Mesenchymal stem cell (in vitro differentiated cells and primary cell): ENCODE results near the gene GPATCH4.

Experiments
- DNase-seq: peaks from one replicate; pipeline ENCODE4 v3.0.0-alpha.2; 2013
- H2AFZ ChIP-seq: one replicate; pipeline ENCODE4 v1.6.1; 2013; ENCODE audit warnings: low read depth, mild to moderate bottlenecking, control low read depth, inconsistent platforms, low read length, moderate library complexity
- H2AK5ac ChIP-seq: 2 replicates; pipeline ENCODE4 v1.6.1; 2013; ENCODE audit warnings: low read length, moderate library complexity, mild to moderate bottlenecking, inconsistent platforms; ENCODE audit not compliant: severe bottlenecking
- H2BK120ac ChIP-seq: one replicate; pipeline ENCODE4 v1.6.1; 2013; ENCODE audit warnings: low read depth, mild to moderate bottlenecking, inconsistent platforms, low read length, moderate library complexity
- H2BK12ac ChIP-seq, 2 experiments: one replicate each; pipeline ENCODE4 v1.6.1; 2013; ENCODE audit warnings: inconsistent platforms in 2 of 2, low read length in 2 of 2, mild to moderate bottlenecking in 2 of 2, moderate library complexity in 2 of 2, control low read depth in 1 of 2
- H2BK15ac ChIP-seq: one replicate; pipeline ENCODE4 v1.6.1; 2013; ENCODE audit warnings: mild to moderate bottlenecking, low read depth, inconsistent platforms; ENCODE audit not compliant: poor library complexity, severe bottlenecking
- H2BK5ac ChIP-seq: 2 replicates; pipeline ENCODE4 v1.6.1; 2013; ENCODE audit warnings: low read depth, mild to moderate bottlenecking, low read length, control low read depth, inconsistent platforms; ENCODE audit not compliant: poor library complexity, severe bottlenecking
- H3K14ac ChIP-seq, 2 experiments: one replicate each; pipeline ENCODE4 v1.6.1; 2013; ENCODE audit warnings: inconsistent platforms in 2 of 2, low read length in 2 of 2, control low read depth in 1 of 2, mild to moderate bottlenecking in 1 of 2, moderate library complexity in 1 of 2
- H3K18ac ChIP-seq, 2 experiments: one replicate each; pipeline ENCODE4 v1.6.1; 2013; ENCODE audit warnings: inconsistent platforms in 2 of 2, low read length in 2 of 2, control low read depth in 1 of 2, low read depth in 1 of 2, mild to moderate bottlenecking in 1 of 2
- H3K23ac ChIP-seq, 2 experiments: one replicate each; pipeline ENCODE4 v1.6.1; 2013; ENCODE audit warnings: inconsistent platforms in 2 of 2, low read length in 2 of 2, mild to moderate bottlenecking in 2 of 2, moderate library complexity in 2 of 2, control low read depth in 1 of 2
- H3K27ac ChIP-seq: 2 replicates; pipeline ENCODE4 v1.5.1; 2013; ENCODE audit warnings: mild to moderate bottlenecking, moderate library complexity, low read length, control low read depth, inconsistent platforms; ENCODE audit not compliant: poor library complexity, severe bottlenecking
- H3K27me3 ChIP-seq, 2 experiments: 2 replicates each; pipeline versions ENCODE4 v1.6.1 to v1.7.0; 2013; ENCODE audit warnings: low read length in 2 of 2, mild to moderate bottlenecking in 2 of 2, moderate library complexity in 2 of 2, control low read depth in 1 of 2, inconsistent platforms in 1 of 2; ENCODE audit not compliant: control insufficient read depth in 1 of 2, insufficient read depth in 1 of 2
- H3K36me3 ChIP-seq, 2 experiments: 2 replicates each; pipeline versions ENCODE4 v1.6.1 to v1.7.0; 2013; ENCODE audit warnings: low read length in 2 of 2, control low read depth in 1 of 2, inconsistent platforms in 1 of 2, low read depth in 1 of 2, mild to moderate bottlenecking in 1 of 2; ENCODE audit not compliant: insufficient read depth in 2 of 2, control insufficient read depth in 1 of 2
- H3K4ac ChIP-seq, 2 experiments: one replicate each; pipeline ENCODE4 v1.6.1; 2013; ENCODE audit warnings: inconsistent platforms in 2 of 2, low read length in 2 of 2, mild to moderate bottlenecking in 2 of 2, moderate library complexity in 2 of 2, control low read depth in 1 of 2, low read depth in 1 of 2
- H3K4me1 ChIP-seq: 2 replicates; pipeline ENCODE4 v1.6.1; 2013; ENCODE audit warnings: low read depth, low read length, control low read depth; ENCODE audit not compliant: control insufficient read depth, insufficient read depth
- H3K4me2 ChIP-seq: 2 replicates; pipeline ENCODE4 v1.6.1; 2013; ENCODE audit warnings: low read length, mild to moderate bottlenecking, inconsistent platforms; ENCODE audit not compliant: poor library complexity, severe bottlenecking
- H3K4me3 ChIP-seq, 2 experiments: 2 replicates each; pipeline versions ENCODE4 v1.5.1 to v1.7.0; 2013; ENCODE audit warnings: low read length in 2 of 2, mild to moderate bottlenecking in 2 of 2, control low read depth in 1 of 2, low read depth in 1 of 2; ENCODE audit not compliant: insufficient read depth in 1 of 2
- H3K79me1 ChIP-seq: replicated peaks from 2 replicates; pipeline ENCODE4 v1.6.1; 2013; ENCODE audit warnings: mild to moderate bottlenecking, control low read depth, low read length, inconsistent platforms; ENCODE audit not compliant: poor library complexity, severe bottlenecking
- H3K9ac ChIP-seq: 2 replicates; pipeline ENCODE4 v1.7.0; 2013; ENCODE audit warnings: mild to moderate bottlenecking, low read length, moderate library complexity
- H3K9me3 ChIP-seq: 2 replicates; pipeline ENCODE4 v1.7.0; 2013; ENCODE audit warnings: mild to moderate bottlenecking, low read length; ENCODE audit not compliant: control insufficient read depth
- H4K8ac ChIP-seq: one replicate; pipeline ENCODE4 v1.6.1; 2013; ENCODE audit warnings: inconsistent platforms, mild to moderate bottlenecking, low read length, moderate library complexity
- H4K91ac ChIP-seq: one replicate; pipeline ENCODE4 v1.6.1; 2013; ENCODE audit warnings: mild to moderate bottlenecking, low read length, inconsistent platforms
- WGBS: methylation state at CpG from one replicate; pipeline ENCODE4 v1.1.7; 2013; ENCODE audit warnings: mixed read lengths; 5-methylcytosine and 5-hydroxymethylcytosine counted together

Gene GPATCH4

GRCh38 chr1:156641761-156642264 lies 40.5 kb upstream of the GPATCH4 start, which contains the start of gene BCAN:
Gene BCAN, plus strand, starts transcription at chr1:156642117. Its CDS starts 3,938 bp downstream, at chr1:156646055.
- Histone ChIP-seq H3K14ac (no peak within 1 kb of the TSS), H3K27me3 (peaks cover 93 to 97% of the 10 kb centered on the region in 2 experiments), H2AFZ (no peak within 1 kb of the TSS), H3K9ac (no peak within 1 kb of the TSS), H3K27ac (no peak within 1 kb of the TSS), H3K4me1 (peaks cover 9% of the 10 kb centered on the region), H3K9me3 (no peaks in the 10 kb centered on the region), H3K4ac (no peak within 1 kb of the TSS), H4K91ac (no peak within 1 kb of the TSS), H3K4me2 (peak within 1 kb of the TSS; percentile 67), H2BK15ac (peak within 1 kb of the TSS; percentile 30), H4K8ac (no peak within 1 kb of the TSS), H3K79me1 (no peaks in the 10 kb centered on the region), H2BK5ac (no peak within 1 kb of the TSS), H2AK5ac (no peak within 1 kb of the TSS), H3K23ac (no peak within 1 kb of the TSS), H3K4me3 (peak within 1 kb of the TSS in 1 of 2 experiments; percentile 29), H3K36me3 (no peaks in the 10 kb centered on the region), H2BK12ac (no peak within 1 kb of the TSS), H2BK120ac (no peak within 1 kb of the TSS), H3K18ac (peak within 1 kb of the TSS in 1 of 2 experiments; percentile 18)
- WGBS = under 1% methylated on average over 38 of the region's 46 CpGs
- peak; percentile 45 for DNase-seq

GRCh38 chr1:156640842-156641706 lies 39.8 kb upstream of the GPATCH4 start:
- Histone ChIP-seq H3K9ac (no peak overlapping the region), H3K4me2 (no peak overlapping the region), H3K79me1 (no peaks in the 10 kb centered on the region), H3K14ac (no peak overlapping the region), H3K4me1 (peaks cover 9% of the 10 kb centered on the region), H2AFZ (no peak overlapping the region), H2AK5ac (no peak overlapping the region), H4K8ac (no peak overlapping the region), H3K36me3 (no peaks in the 10 kb centered on the region), H3K27me3 (peaks cover 94 to 96% of the 10 kb centered on the region in 2 experiments), H3K4me3 (no peak overlapping the region), H3K23ac (no peak overlapping the region), H3K18ac (no peak overlapping the region), H3K9me3 (no peaks in the 10 kb centered on the region), H2BK120ac (no peak overlapping the region), H2BK12ac (no peak overlapping the region), H2BK5ac (no peak overlapping the region), H4K91ac (no peak overlapping the region), H3K27ac (no peak overlapping the region), H2BK15ac (no peak overlapping the region), H3K4ac (no peak overlapping the region)
- 50% methylated on average over 5 of the region's 6 CpGs for WGBS
- no peak for DNase-seq

- H3K14ac ChIP-seq = no peak overlapping the region
- no peak overlapping the region for H2AK5ac ChIP-seq
- H3K36me3 ChIP-seq = no peaks in the 10 kb centered on the region
- no peak for DNase-seq
- no peak overlapping the region for H3K23ac ChIP-seq
- H2AFZ ChIP-seq = no peak overlapping the region
- H3K4me1 ChIP-seq = peaks cover 9% of the 10 kb centered on the region
- H3K18ac ChIP-seq = no peak overlapping the region
- H3K4me2 ChIP-seq = no peak overlapping the region
- no peak overlapping the region for H3K27ac ChIP-seq
- no peak overlapping the region for H3K9ac ChIP-seq
- H3K4ac ChIP-seq = no peak overlapping the region
- H2BK15ac ChIP-seq = no peak overlapping the region
- 67% methylated on average over 6 of the region's 6 CpGs for WGBS
- no peaks in the 10 kb centered on the region for H3K79me1 ChIP-seq
- H3K9me3 ChIP-seq = no peaks in the 10 kb centered on the region
- H4K8ac ChIP-seq = no peak overlapping the region
- H3K4me3 ChIP-seq = no peak overlapping the region
- no peak overlapping the region for H2BK5ac ChIP-seq
- H3K27me3 ChIP-seq = peaks cover 94 to 96% of the 10 kb centered on the region in 2 experiments
- H2BK12ac ChIP-seq = no peak overlapping the region
- H2BK120ac ChIP-seq = no peak overlapping the region
- no peak overlapping the region for H4K91ac ChIP-seq
Observed at GRCh38 chr1:156639601-156640101, 38.4 kb upstream of the GPATCH4 start.
